HG02763 (cell line): Measurements from ENCODE around the gene PRIMPOL.

Source experiments
- ATAC-seq: cut with Tn5 transposase; IDR thresholded peaks from one replicate; pipeline ENCODE4 v1.9.1; 2021; ENCODE audit warnings: mild to moderate bottlenecking, moderate library complexity; ENCODE audit not compliant: unreplicated experiment

Gene PRIMPOL

GRCh38 chr4:184664445-184665210, 15.1 kb downstream of the PRIMPOL start:
- no peak for ATAC-seq

GRCh38 chr4:184666670-184667069, 17.1 kb downstream of the PRIMPOL start:
- no peak for ATAC-seq

GRCh38 chr4:184668096-184668495, 18.6 kb downstream of the PRIMPOL start:
- no peak for ATAC-seq

GRCh38 chr4:184668511-184669114, 19.1 kb downstream of the PRIMPOL start:
- no peak for ATAC-seq

GRCh38 chr4:184669251-184669650, 19.7 kb downstream of the PRIMPOL start:
- no peak for ATAC-seq

- no peak for ATAC-seq
These were observed 21.6 kb downstream of the PRIMPOL start for GRCh38 chr4:184671101-184671500.

GRCh38 chr4:184672741-184673140, 23.2 kb downstream of the PRIMPOL start:
- ATAC-seq = no peak

- ATAC-seq = no peak
These were observed 24.5 kb downstream of the PRIMPOL start for GRCh38 chr4:184674011-184674410.

GRCh38 chr4:184675018-184675417, 25.5 kb downstream of the PRIMPOL start:
- no peak for ATAC-seq

GRCh38 chr4:184675821-184676492, 26.4 kb downstream of the PRIMPOL start:
- ATAC-seq = no peak

- ATAC-seq = no peak
These were observed 31.2 kb downstream of the PRIMPOL start for GRCh38 chr4:184680698-184681097.

- no peak for ATAC-seq
These were observed 32.4 kb downstream of the PRIMPOL start for GRCh38 chr4:184681916-184682315.

- no peak for ATAC-seq
These were observed 35.1 kb downstream of the PRIMPOL start for GRCh38 chr4:184684491-184685189.

GRCh38 chr4:184688005-184688404, 38.5 kb downstream of the PRIMPOL start:
- ATAC-seq = no peak

GRCh38 chr4:184688447-184688846, 38.9 kb downstream of the PRIMPOL start:
- no peak for ATAC-seq

GRCh38 chr4:184689681-184690080, 40.1 kb downstream of the PRIMPOL start:
- no peak for ATAC-seq

- ATAC-seq = no peak
These were observed 43.5 kb downstream of the PRIMPOL start for GRCh38 chr4:184693056-184693455.

- ATAC-seq = no peak
These were observed 44.9 kb downstream of the PRIMPOL start for GRCh38 chr4:184694412-184694956.

- no peak for ATAC-seq
These were observed 45.8 kb downstream of the PRIMPOL start for GRCh38 chr4:184695178-184695896.

GRCh38 chr4:184697956-184698355, 48.4 kb downstream of the PRIMPOL start:
- ATAC-seq = no peak
